Vein endothelial cell (primary cell): ENCODE results near the gene CTSO. TPM values are rescaled to one million over a fixed set of nuclear protein-coding genes. Genes with fewer than 3 reads are reported as not detected.

Source experiments
- total RNA-seq: library from RNA; depleted of rRNA; stranded (reverse); fragments of >200 nt; gene quantifications from 2 replicates; pipeline ENCODE4 v1.2.3, GENCODE V29; 2012

Gene CTSO, protein sequence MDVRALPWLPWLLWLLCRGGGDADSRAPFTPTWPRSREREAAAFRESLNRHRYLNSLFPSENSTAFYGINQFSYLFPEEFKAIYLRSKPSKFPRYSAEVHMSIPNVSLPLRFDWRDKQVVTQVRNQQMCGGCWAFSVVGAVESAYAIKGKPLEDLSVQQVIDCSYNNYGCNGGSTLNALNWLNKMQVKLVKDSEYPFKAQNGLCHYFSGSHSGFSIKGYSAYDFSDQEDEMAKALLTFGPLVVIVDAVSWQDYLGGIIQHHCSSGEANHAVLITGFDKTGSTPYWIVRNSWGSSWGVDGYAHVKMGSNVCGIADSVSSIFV
- 4.9 and 5.6 TPM in 2 replicates for total RNA-seq

DNA sequence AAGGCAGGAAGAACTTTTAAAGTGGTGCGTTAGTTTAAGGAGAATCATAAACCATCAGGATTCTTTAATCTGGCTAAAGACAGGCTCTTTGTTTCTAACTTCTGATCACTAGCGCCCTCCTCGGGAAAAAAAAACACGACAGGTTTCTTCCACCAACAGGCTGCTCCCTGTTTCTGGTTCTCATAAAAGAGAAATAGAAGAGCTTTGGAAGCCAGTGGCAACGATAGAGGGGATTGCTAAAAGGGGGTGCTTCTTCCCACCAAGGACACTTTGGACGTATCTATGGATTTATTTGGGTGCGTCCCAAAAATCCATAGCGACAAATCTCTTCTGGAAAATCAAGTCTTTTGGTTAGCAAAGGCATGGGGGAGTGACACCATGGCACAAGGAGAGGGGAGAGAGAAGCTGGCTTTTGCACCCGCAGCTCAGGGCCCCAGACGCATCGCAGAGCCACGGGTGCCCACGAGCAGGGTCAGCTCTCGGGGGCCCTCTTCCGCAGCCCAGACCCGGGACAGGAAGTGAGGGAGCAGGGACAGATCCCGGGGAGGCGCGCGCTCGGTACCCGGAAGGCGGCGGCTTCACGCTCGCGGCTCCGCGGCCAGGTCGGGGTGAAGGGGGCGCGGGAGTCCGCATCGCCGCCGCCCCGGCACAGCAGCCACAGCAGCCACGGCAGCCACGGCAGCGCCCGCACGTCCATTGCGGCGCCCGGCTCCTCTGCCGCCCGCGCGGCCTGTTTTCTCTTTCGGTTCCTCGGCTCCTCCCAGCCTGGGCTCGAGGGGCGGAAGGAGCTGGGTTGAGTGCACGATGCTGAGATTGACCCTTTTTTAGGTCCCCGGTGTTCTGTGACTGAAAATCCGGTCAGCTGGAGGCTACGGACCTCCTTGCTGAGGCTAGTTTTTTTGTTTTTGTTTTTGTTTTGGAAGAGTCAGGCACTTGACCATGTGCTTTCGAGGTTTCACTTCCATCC, at the start of gene CTSO:
Gene CTSO (minus strand): TSS at position 716 of the 967 bp plus-strand sequence. CDS start 19 bp downstream, at position 697.

DNA sequence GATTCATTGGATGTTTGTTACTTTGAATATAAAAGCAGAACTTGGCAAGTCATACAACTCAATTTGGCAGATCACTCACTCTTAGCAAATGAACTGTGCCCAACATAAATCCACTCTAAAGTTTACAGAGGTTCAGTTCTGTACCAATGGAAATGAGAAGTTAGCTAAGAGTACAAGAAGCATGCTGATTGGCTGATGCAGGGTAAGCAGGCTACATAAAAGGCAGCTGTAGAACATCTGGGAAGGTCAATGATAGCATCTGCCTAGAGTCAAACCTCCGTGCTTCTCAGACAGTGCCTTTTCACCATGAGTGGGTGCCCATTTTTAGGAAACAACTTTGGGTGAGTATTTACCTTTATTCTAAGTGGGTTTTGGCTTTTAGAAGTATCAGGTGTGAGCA, 50.2 kb downstream of the CTSO start, which contains the start of gene TDO2:
Gene TDO2 (plus strand): TSS at position 244 of the 400 bp plus-strand sequence. CDS start 63 bp downstream, at position 307.

Other genes starting within 250 kb of the CTSO start
- 4.7 and 5.6 TPM in 2 replicates for gene GUCY1B1, start 194.8 kb downstream of the CTSO start, total RNA-seq
- not detected in 2 replicates for gene ASIC5, start 87.6 kb downstream of the CTSO start, total RNA-seq
- gene TDO2, start 50.2 kb downstream of the CTSO start, total RNA-seq = not detected in 2 replicates